Measurements from ENCODE around the gene NCKAP5.

GRCh38 chr2:132664096-132664495, 904.2 kb downstream of the NCKAP5 start:
- TF ChIP-seq POLR2A (IDR thresholded peaks at IDR 0.05) (no peak), CTCF (IDR thresholded peaks at IDR 0.05 in 8 of 11, conservative IDR thresholded peaks at IDR 0.05 in 3 of 11) (no peak)

Data from spleen (tissue), 7 donors.